Transverse colon (tissue), 4 donors: ENCODE data around the gene USP2. TPM values are rescaled to one million over a fixed set of nuclear protein-coding genes. Genes with fewer than 3 reads are reported as not detected.

ENCODE experiments used
- DNase-seq: peaks from one replicate; pipeline ENCODE4 v3.0.0-alpha.2; 2019
- H3K27ac ChIP-seq, 4 donors: fragments of 200-600 bp; sonication (generic); 2 replicates each; pipeline ENCODE4 v1.5.1; 2016 to 2018; ENCODE audit warnings: inconsistent platforms in 4 of 4
- H3K27me3 ChIP-seq: fragments of 200-600 bp; sonication (generic); 2 replicates; pipeline ENCODE4 v1.5.1; 2017; ENCODE audit warnings: inconsistent platforms
- H3K36me3 ChIP-seq, 4 donors: fragments of 200-600 bp; sonication (generic); 2 replicates each; pipeline ENCODE4 v1.5.1; 2017 to 2019; ENCODE audit warnings: inconsistent platforms in 4 of 4
- H3K4me1 ChIP-seq, 4 donors: fragments of 200-600 bp; sonication (generic); 2 replicates each; pipeline ENCODE4 v1.5.1; 2017 to 2020; ENCODE audit warnings: inconsistent platforms in 4 of 4
- H3K4me3 ChIP-seq, 4 donors: fragments of 200-600 bp; sonication (generic); 1 replicate in 1 of 4; 2 replicates in 3 of 4; pipeline versions ENCODE4 v1.5.1 to v1.6.1; 2017 to 2019; ENCODE audit warnings: inconsistent platforms in 4 of 4
- H3K9me3 ChIP-seq, 2 donors: fragments of 200-600 bp; sonication (generic); 2 replicates each; pipeline ENCODE4 v1.5.1; 2017 to 2019; ENCODE audit warnings: inconsistent platforms in 2 of 2
- CTCF ChIP-seq, 5 experiments: fragments of 200-600 bp in 3 of 5; fragments of 450-650 bp in 2 of 5; sonication (generic) in 3 of 5; IDR thresholded peaks; 1 replicate in 2 of 5; 2 replicates in 3 of 5; pipeline ENCODE4 v1.5.1; 2016 to 2017; ENCODE audit warnings: antibody characterized with exemption in 5 of 5, inconsistent platforms in 3 of 5, mild to moderate bottlenecking in 2 of 5, moderate library complexity in 1 of 5
- EP300 ChIP-seq: sonication (generic); formaldehyde crosslinking; IDR thresholded peaks from one replicate; pipeline ENCODE4 v1.6.1; 2017; ENCODE audit warnings: antibody characterized with exemption, low read depth
- POLR2A ChIP-seq: fragments of 450-650 bp; IDR thresholded peaks from one replicate; pipeline ENCODE4 v1.6.1; 2016; ENCODE audit warnings: antibody characterized with exemption, mild to moderate bottlenecking, moderate library complexity
- POLR2AphosphoS5 ChIP-seq, 3 donors: sonication (generic); formaldehyde crosslinking; IDR thresholded peaks; one replicate each; pipeline ENCODE4 v1.6.1; 2016; ENCODE audit warnings: antibody characterized with exemption in 3 of 3
- WGBS, 2 donors: methylation state at CpG; one replicate each; pipeline ENCODE4 v1.1.5; 2018; ENCODE audit warnings: low coverage in 1 of 2; 5-methylcytosine and 5-hydroxymethylcytosine counted together
- in situ Hi-C, 4 donors: fragments of 200-750 bp; cut with MboI; loops; one replicate each; pipeline versions ENCODE4 v1.15.0 to v1.15.1; 2017; ENCODE audit warnings: low sequenced_read_pairs in 3 of 4, low pct_ligation_motif_present in 1 of 4, low pct_unique_long_range_greater_than_20kb in 1 of 4
- intact Hi-C: fragments of 100-400 bp; cut with DNase I; formaldehyde crosslinking; loops from one replicate; pipeline ENCODE4 v1.15.1; 2023; ENCODE audit warnings: low total_unique reads
- total RNA-seq, 4 donors: library from RNA; depleted of rRNA; stranded (reverse); fragments of >200 nt; gene quantifications; one replicate each; pipeline ENCODE4 v1.1.0, GENCODE V29; 2016

The USP2 gene
- total RNA-seq, 4 donors from 2014 or later: 9.8 to 26.6 (median 22.7) TPM

GRCh38 chr11:119314726-119315125 lies 66.8 kb downstream of the USP2 start:
- intact Hi-C loops (no loop called here), in situ Hi-C loops (no loop called here)
- no peak for DNase-seq
- peaks cover 26 to 48% (median 37%) of the 10 kb centered on the region in 4 donors for H3K4me1 ChIP-seq
- H3K9me3 ChIP-seq: no peaks in the 10 kb centered on the region
- H3K27ac ChIP-seq: peak overlapping the region; percentile 82 to 97 (median 87)
- WGBS, 2 donors: 56% methylated on average over 18 of the region's 18 CpGs; no CpG with 5 or more reads in 1 of the 2 donors
- TF ChIP-seq POLR2A (no peak), POLR2AphosphoS5 (IDR thresholded peaks at IDR 0.05) (no peak), CTCF (IDR thresholded peaks at IDR 0.05) (no peak), EP300 (no peak)
- no peaks in the 10 kb centered on the region for H3K36me3 ChIP-seq
- peak overlapping the region in 2 of 4 donors; percentile 54 to 56 for H3K4me3 ChIP-seq
- peaks cover 54% of the 10 kb centered on the region for H3K27me3 ChIP-seq

- H3K27ac ChIP-seq: peak overlapping the region in 1 of 4 donors; percentile 1
- H3K9me3 ChIP-seq: no peaks in the 10 kb centered on the region
- 69% methylated on average over 20 of the region's 20 CpGs; no CpG with 5 or more reads in 1 of the 2 donors for WGBS, 2 donors
- DNase-seq: no peak
- peaks cover 17% of the 10 kb centered on the region for H3K27me3 ChIP-seq
- intact Hi-C loops: no loop called here
- in situ Hi-C loops: no loop called here
- TF ChIP-seq POLR2AphosphoS5 (IDR thresholded peaks at IDR 0.05): no peak
- TF ChIP-seq EP300: no peak
- no peak for TF ChIP-seq CTCF (IDR thresholded peaks at IDR 0.05)
- no peak overlapping the region for H3K4me3 ChIP-seq
- H3K4me1 ChIP-seq: peaks cover 0 to 11% (median 7%) of the 10 kb centered on the region in 4 donors
- peaks cover 0 to 7% (median 2%) of the 10 kb centered on the region in 4 donors for H3K36me3 ChIP-seq
Observed at GRCh38 chr11:119310682-119311052, 70.8 kb downstream of the USP2 start.

GRCh38 chr11:119309953-119310681 lies 71.4 kb downstream of the USP2 start:
- DNase-seq: no peak
- Histone ChIP-seq H3K27me3 (peaks cover 11% of the 10 kb centered on the region), H3K9me3 (no peaks in the 10 kb centered on the region), H3K27ac (no peak overlapping the region), H3K4me1 (peaks cover 0 to 6% (median 3%) of the 10 kb centered on the region in 4 donors), H3K36me3 (peaks cover 0 to 7% (median 2%) of the 10 kb centered on the region in 4 donors), H3K4me3 (no peak overlapping the region)
- no peak for TF ChIP-seq POLR2A
- intact Hi-C loops (no loop called here), in situ Hi-C loops (no loop called here)
- 68 to 88% methylated on average over 7 to 17 of the region's 17 CpGs for WGBS, 2 donors

GRCh38 chr11:119309411-119309810 lies 72.1 kb downstream of the USP2 start:
- TF ChIP-seq POLR2AphosphoS5 (IDR thresholded peaks at IDR 0.05): no peak
- no peak for TF ChIP-seq POLR2A
- TF ChIP-seq EP300: no peak
- no peak for TF ChIP-seq CTCF (IDR thresholded peaks at IDR 0.05)
- in situ Hi-C loops: no loop called here
- no peak for DNase-seq
- intact Hi-C loops: no loop called here
- no peaks in the 10 kb centered on the region for H3K4me1 ChIP-seq
- no peaks in the 10 kb centered on the region for H3K9me3 ChIP-seq
- peaks cover 0 to 7% (median 2%) of the 10 kb centered on the region in 4 donors for H3K36me3 ChIP-seq
- H3K27ac ChIP-seq: no peak overlapping the region
- 68% methylated on average over 11 of the region's 11 CpGs; no CpG with 5 or more reads in 1 of the 2 donors for WGBS, 2 donors
- peaks cover 4% of the 10 kb centered on the region for H3K27me3 ChIP-seq
- H3K4me3 ChIP-seq: no peak overlapping the region
